Pancreas (tissue), 10 donors: ENCODE results near the gene PHF21B. TPM values are rescaled to one million over a fixed set of nuclear protein-coding genes. Genes with fewer than 3 reads are reported as not detected.

Source experiments
- ATAC-seq, 4 donors: fragments of 200-7000 bp; cut with Tn5 transposase; one replicate each; pipeline versions ENCODE4 v1.8.0 to v1.9.1; 2020; ENCODE audit warnings: mild to moderate bottlenecking in 4 of 4, moderate library complexity in 4 of 4
- DNase-seq, 6 donors: peaks; one replicate each; pipeline ENCODE4 v3.0.0-alpha.2; 2020
- FAIRE-seq: peaks from 2 replicates; lab custom pipeline; 2012; peaks lifted over from hg19 to GRCh38; lab: Jason Lieb, UNC
- H3K27ac ChIP-seq, 4 donors: fragments of 200-600 bp; sonication (generic); 1 replicate in 3 of 4; 2 replicates in 1 of 4; pipeline versions ENCODE4 v1.5.0 to v1.8.0; 2020
- H3K27me3 ChIP-seq, 4 donors: fragments of 200-600 bp; one replicate each; pipeline ENCODE4 v1.8.0; 2021
- H3K36me3 ChIP-seq, 3 donors: fragments of 200-600 bp; sonication (generic) in 1 of 3; one replicate each; pipeline versions ENCODE4 v1.5.0 to v1.8.0; 2020 to 2021
- H3K4me1 ChIP-seq, 3 donors: fragments of 200-600 bp; one replicate each; pipeline ENCODE4 v1.8.0; 2021
- H3K4me3 ChIP-seq, 4 donors: fragments of 200-600 bp; sonication (generic) in 2 of 4; one replicate each; pipeline versions ENCODE4 v1.5.0 to v1.8.0; 2020 to 2021
- H3K9me3 ChIP-seq, 4 donors: fragments of 200-600 bp; one replicate each; pipeline ENCODE4 v1.8.0; 2021
- CTCF ChIP-seq, 4 donors: fragments of 200-600 bp; sonication (generic) in 3 of 4; IDR thresholded peaks; one replicate each; pipeline versions ENCODE4 v1.5.0 to v1.8.0; 2021; ENCODE audit warnings: antibody characterized with exemption in 4 of 4
- WGBS, 2 donors: extraction: QIAGEN DNeasy Blood & Tissue Kit; methylation state at CpG; one replicate each; pipeline ENCODE4 v1.1.7; 2013; 5-methylcytosine and 5-hydroxymethylcytosine counted together
- intact Hi-C, 3 donors: fragments of 100-400 bp; cut with DNase I; formaldehyde crosslinking; loops; one replicate each; pipeline versions ENCODE4 v1.11.1 to v1.14.2; 2022
- polyA plus RNA-seq, 2 donors: library from polyadenylated mRNA; stranded (reverse); fragments of 200-250 nt; gene quantifications; one replicate each; pipeline ENCODE4 v1.2.3, GENCODE V29; 2013
- total RNA-seq, 6 donors: library from RNA; stranded (reverse); fragmentation: NEBNext Ultra II Directional in 4 of 6; extraction: Animal tissue kit (Norgen Biotek cat#: 25700) in 4 of 6; gene quantifications; one replicate each; pipeline versions ENCODE4 v1.2.1 to v1.2.4, GENCODE V29; 2021 to 2023
- donor health status: healthy with polysubstance abuse.
- donor health status: DM: no; HTN: no; CAD: no; lungs with moderate emphysema.
- donor health status: DM: no; HTN: no; CAD: no.
- donor health status: control.
- donor health status: control.
- donor health status: Bipolar disorder and iron deficiency.
- donor health status: DM: yes; HTN: yes; CAD: no.
- donor health status: DM: no; HTN: no; CAD: no.
- donor health status: DM: no; HTN: no; CAD: no.
- donor health status: DM: yes; HTN: yes; CAD: no.

Gene PHF21B
- total and polyA plus RNA-seq, 8 donors = 0.34 to 2.9 (median 0.57) TPM; not detected in 1

GRCh38 chr22:44845796-44846720 is 163.7 kb downstream of the PHF21B start:
- no peaks in the 10 kb centered on the region for H3K27me3 ChIP-seq
- H3K36me3 ChIP-seq = no peaks in the 10 kb centered on the region
- no peaks in the 10 kb centered on the region for H3K9me3 ChIP-seq
- H3K4me1 ChIP-seq = no peaks in the 10 kb centered on the region
- no peak overlapping the region for H3K4me3 ChIP-seq
- peak in 1 of 6 donors; percentile 47 for DNase-seq
- no peak for ATAC-seq
- no peak for FAIRE-seq
- WGBS, 2 donors = 91 to 94% methylated on average over 24 to 25 of the region's 25 CpGs
- no peak for TF ChIP-seq CTCF (IDR thresholded peaks at IDR 0.05)
- intact Hi-C loops = no loop called here
- H3K27ac ChIP-seq = no peak overlapping the region

GRCh38 chr22:44845191-44845590 is 164.6 kb downstream of the PHF21B start:
- Histone ChIP-seq H3K9me3 (no peaks in the 10 kb centered on the region), H3K36me3 (no peaks in the 10 kb centered on the region), H3K4me1 (no peaks in the 10 kb centered on the region), H3K4me3 (no peak overlapping the region), H3K27ac (no peak overlapping the region), H3K27me3 (no peaks in the 10 kb centered on the region)
- WGBS, 2 donors = 94 to 97% methylated on average over 8 of the region's 8 CpGs
- intact Hi-C loops = no loop called here
- ATAC-seq (no peak), DNase-seq (peak in 1 of 6 donors; percentile 22), FAIRE-seq (no peak)
- TF ChIP-seq CTCF (IDR thresholded peaks at IDR 0.05) = no peak

- TF ChIP-seq CTCF (IDR thresholded peaks at IDR 0.05) = no peak
- H3K27ac ChIP-seq = no peak overlapping the region
- no peaks in the 10 kb centered on the region for H3K27me3 ChIP-seq
- no peak overlapping the region for H3K4me3 ChIP-seq
- 80 to 86% methylated on average over 7 of the region's 7 CpGs for WGBS, 2 donors
- DNase-seq = peak in 1 of 6 donors; percentile 12
- no peaks in the 10 kb centered on the region for H3K9me3 ChIP-seq
- intact Hi-C loops = no loop called here
- H3K36me3 ChIP-seq = no peaks in the 10 kb centered on the region
- no peak for FAIRE-seq
- no peaks in the 10 kb centered on the region for H3K4me1 ChIP-seq
- ATAC-seq = no peak
These were observed 167.4 kb downstream of the PHF21B start for GRCh38 chr22:44842417-44842816.

- H3K9me3 ChIP-seq = no peaks in the 10 kb centered on the region
- intact Hi-C loops = no loop called here
- DNase-seq (peak in 1 of 6 donors; percentile 25), ATAC-seq (no peak), FAIRE-seq (no peak)
- H3K36me3 ChIP-seq = peaks cover 0 to 2% (median 0%) of the 10 kb centered on the region in 3 donors
- no peak overlapping the region for H3K4me3 ChIP-seq
- 87 to 91% methylated on average over 30 of the region's 30 CpGs for WGBS, 2 donors
- H3K27me3 ChIP-seq = no peaks in the 10 kb centered on the region
- no peaks in the 10 kb centered on the region for H3K4me1 ChIP-seq
- H3K27ac ChIP-seq = no peak overlapping the region
- no peak for TF ChIP-seq CTCF (IDR thresholded peaks at IDR 0.05)
These were observed 169.0 kb downstream of the PHF21B start for GRCh38 chr22:44840611-44841322.
